OCI-LY3 (cell line): ENCODE results near the gene PGF.

Experiments
- CTCF ChIP-seq: fragments of 200-600, 300-600 bp; sonication (generic); IDR thresholded peaks from 2 replicates; pipeline ENCODE4 v1.5.1; 2014; ENCODE audit warnings: antibody characterized with exemption, low read length, low read depth
- EZH2phosphoT487 ChIP-seq: fragments of 200-600 bp; shearing (Covaris generic); IDR thresholded peaks from 2 replicates; pipeline ENCODE4 v1.6.1; 2018; ENCODE audit warnings: antibody characterized with exemption, mixed run types, low read depth

- TF ChIP-seq CTCF (no peak), EZH2phosphoT487 (no peak)
Measured at GRCh38 chr14:74947353-74948227, 7.8 kb downstream of the PGF start.
